ENCODE data around the gene SUPT6H. TPM values are rescaled to one million over a fixed set of nuclear protein-coding genes. Genes with fewer than 3 reads are reported as not detected.

Gene SUPT6H
- total and polyA plus RNA-seq, 2 donors (not counting 1 experiment from before 2014, with no cell fraction given), result 34.7 to 61.6 TPM

- peak; percentile 51 for DNase-seq (ENCODE audit: low read depth in 2 of 2)
- no peak for TF ChIP-seq EZH2 (IDR thresholded peaks at IDR 0.05; ENCODE audit: low read length, missing control alignments)
- H3K79me2 ChIP-seq (ENCODE audit: control insufficient read depth, insufficient read depth, low read length), result peaks cover 37% of the 10 kb centered on the region
- no peak overlapping the region for H2AFZ ChIP-seq (ENCODE audit: low read length)
- H3K27me3 ChIP-seq (ENCODE audit: control insufficient read depth, insufficient read depth, low read length), result no peaks in the 10 kb centered on the region
- H3K9me3 ChIP-seq (ENCODE audit: control insufficient read depth, insufficient read depth, low read depth, low read length), result no peaks in the 10 kb centered on the region
- H3K4me1 ChIP-seq (ENCODE audit: control insufficient read depth, extremely low read depth, insufficient read depth, low read length), result peaks cover 9% of the 10 kb centered on the region
- H3K36me3 ChIP-seq (ENCODE audit: control insufficient read depth, insufficient read depth, low read length), result peaks cover 23% of the 10 kb centered on the region
- peak overlapping the region; percentile 97 for H3K27ac ChIP-seq (ENCODE audit: insufficient read depth, low read length)
- H4K20me1 ChIP-seq (ENCODE audit: control insufficient read depth, extremely low read depth, insufficient read depth, low read length), result no peaks in the 10 kb centered on the region
- H3K4me3 ChIP-seq (replicated peaks in 1 of 4; ENCODE audit: control extremely low read depth in 1 of 4, insufficient read depth in 1 of 4, low read depth in 3 of 4, low read length in 4 of 4), result peak overlapping the region; percentile 78 to 99 (median 96)
- H3K9ac ChIP-seq (ENCODE audit: insufficient read depth, low read length), result peak overlapping the region; percentile 94
- H3K4me2 ChIP-seq (ENCODE audit: extremely low read depth, insufficient read depth, low read length), result peak overlapping the region; percentile 95
These were observed 83.2 kb downstream of the SUPT6H start for GRCh38 chr17:28744972-28745785.

- H3K36me3 ChIP-seq (ENCODE audit: control insufficient read depth, insufficient read depth, low read length), result peaks cover 26% of the 10 kb centered on the region
- H3K9me3 ChIP-seq (ENCODE audit: control insufficient read depth, insufficient read depth, low read depth, low read length), result no peaks in the 10 kb centered on the region
- TF ChIP-seq EZH2 (IDR thresholded peaks at IDR 0.05; ENCODE audit: low read length, missing control alignments) (no peak), CTCF (conservative IDR thresholded peaks at IDR 0.05 in 1 of 2, IDR thresholded peaks at IDR 0.05 in 1 of 2; ENCODE audit: low read depth in 1 of 2, low read length in 2 of 2) (no peak)
- peak overlapping the region; percentile 5 for H3K27ac ChIP-seq (ENCODE audit: insufficient read depth, low read length)
- DNase-seq (ENCODE audit: low read depth in 2 of 2), result no peak
- H3K4me3 ChIP-seq (replicated peaks in 1 of 4; ENCODE audit: control extremely low read depth in 1 of 4, insufficient read depth in 1 of 4, low read depth in 3 of 4, low read length in 4 of 4), result peak overlapping the region; percentile 78 to 99 (median 96)
- peaks cover 9% of the 10 kb centered on the region for H3K4me1 ChIP-seq (ENCODE audit: control insufficient read depth, extremely low read depth, insufficient read depth, low read length)
- peak overlapping the region; percentile 94 for H3K9ac ChIP-seq (ENCODE audit: insufficient read depth, low read length)
- no peaks in the 10 kb centered on the region for H3K27me3 ChIP-seq (ENCODE audit: control insufficient read depth, insufficient read depth, low read length)
- H3K4me2 ChIP-seq (ENCODE audit: extremely low read depth, insufficient read depth, low read length), result peak overlapping the region; percentile 95
- H2AFZ ChIP-seq (ENCODE audit: low read length), result no peak overlapping the region
- peaks cover 39% of the 10 kb centered on the region for H3K79me2 ChIP-seq (ENCODE audit: control insufficient read depth, insufficient read depth, low read length)
- H4K20me1 ChIP-seq (ENCODE audit: control insufficient read depth, extremely low read depth, insufficient read depth, low read length), result no peaks in the 10 kb centered on the region
These were observed 83.9 kb downstream of the SUPT6H start for GRCh38 chr17:28745786-28746411.

- no peaks in the 10 kb centered on the region for H3K9me3 ChIP-seq (ENCODE audit: control insufficient read depth, insufficient read depth, low read depth, low read length)
- H3K27me3 ChIP-seq (ENCODE audit: control insufficient read depth, insufficient read depth, low read length), result no peaks in the 10 kb centered on the region
- no peak overlapping the region for H2AFZ ChIP-seq (ENCODE audit: low read length)
- peaks cover 9% of the 10 kb centered on the region for H3K4me1 ChIP-seq (ENCODE audit: control insufficient read depth, extremely low read depth, insufficient read depth, low read length)
- peaks cover 39% of the 10 kb centered on the region for H3K79me2 ChIP-seq (ENCODE audit: control insufficient read depth, insufficient read depth, low read length)
- peak overlapping the region; percentile 95 for H3K4me2 ChIP-seq (ENCODE audit: extremely low read depth, insufficient read depth, low read length)
- peak overlapping the region; percentile 1 for H3K27ac ChIP-seq (ENCODE audit: insufficient read depth, low read length)
- no peak overlapping the region for H3K9ac ChIP-seq (ENCODE audit: insufficient read depth, low read length)
- H3K4me3 ChIP-seq (replicated peaks in 1 of 4; ENCODE audit: control extremely low read depth in 1 of 4, insufficient read depth in 1 of 4, low read depth in 3 of 4, low read length in 4 of 4), result peak overlapping the region in 1 of 4 experiments; percentile 99
- DNase-seq (ENCODE audit: low read depth in 2 of 2), result no peak
- no peaks in the 10 kb centered on the region for H4K20me1 ChIP-seq (ENCODE audit: control insufficient read depth, extremely low read depth, insufficient read depth, low read length)
- peaks cover 28% of the 10 kb centered on the region for H3K36me3 ChIP-seq (ENCODE audit: control insufficient read depth, insufficient read depth, low read length)
- TF ChIP-seq CTCF (conservative IDR thresholded peaks at IDR 0.05 in 1 of 2, IDR thresholded peaks at IDR 0.05 in 1 of 2; ENCODE audit: low read depth in 1 of 2, low read length in 2 of 2), result no peak
These were observed 84.6 kb downstream of the SUPT6H start for GRCh38 chr17:28746611-28747050.
